Adipocyte (in vitro differentiated cells): ENCODE data around the gene WDR37.

Experiments used
- DNase-seq: peaks from one replicate; pipeline ENCODE4 v3.0.0-alpha.2; 2015; ENCODE audit warnings: low read depth
- H3K27me3 ChIP-seq: replicated peaks from 2 replicates; pipeline ENCODE4 v1.7.0; 2013; ENCODE audit warnings: mild to moderate bottlenecking, low read length, moderate library complexity; ENCODE audit not compliant: control insufficient read depth, insufficient read depth
- H3K36me3 ChIP-seq: 2 replicates; pipeline ENCODE4 v1.7.0; 2013; ENCODE audit warnings: low read length, mild to moderate bottlenecking, moderate library complexity; ENCODE audit not compliant: control insufficient read depth, insufficient read depth, severe bottlenecking
- H3K4me1 ChIP-seq: 2 replicates; pipeline ENCODE4 v1.7.0; 2013; ENCODE audit warnings: mild to moderate bottlenecking, low read length, moderate library complexity; ENCODE audit not compliant: control insufficient read depth, insufficient read depth
- H3K4me3 ChIP-seq: 2 replicates; pipeline ENCODE4 v1.7.0; 2013; ENCODE audit warnings: mild to moderate bottlenecking, low read length, moderate library complexity
- H3K9ac ChIP-seq: 2 replicates; pipeline ENCODE4 v1.7.0; 2013; ENCODE audit warnings: mild to moderate bottlenecking, low read length, moderate library complexity
- H3K9me3 ChIP-seq: 2 replicates; pipeline ENCODE4 v1.7.0; 2013; ENCODE audit warnings: mild to moderate bottlenecking, low read length, moderate library complexity; ENCODE audit not compliant: control insufficient read depth

The WDR37 gene

DNA sequence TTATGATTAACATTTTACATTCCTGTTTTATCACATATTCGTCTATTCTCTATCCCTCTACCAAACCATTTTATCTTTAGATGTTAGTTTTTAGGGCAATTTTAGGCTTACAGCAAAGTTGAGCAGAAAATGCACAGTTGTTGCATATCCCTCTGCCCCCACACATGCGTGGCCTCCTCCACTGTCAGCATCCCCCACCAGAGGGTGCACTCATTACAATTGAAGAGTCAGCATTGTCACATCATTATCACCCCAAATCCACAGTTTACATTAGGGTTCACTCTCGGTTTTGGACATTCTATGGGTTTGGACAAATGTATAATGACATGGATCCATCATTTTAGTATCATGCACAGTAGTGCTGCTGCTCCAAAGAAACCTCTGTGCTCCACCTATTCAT is 86.4 kb downstream of the WDR37 start:
- Histone ChIP-seq H3K9ac (no peak overlapping the region), H3K9me3 (peaks cover 50% of the 10 kb centered on the region), H3K4me1 (no peaks in the 10 kb centered on the region), H3K4me3 (no peak overlapping the region), H3K36me3 (no peaks in the 10 kb centered on the region), H3K27me3 (no peaks in the 10 kb centered on the region)
- DNase-seq: no peak

DNA sequence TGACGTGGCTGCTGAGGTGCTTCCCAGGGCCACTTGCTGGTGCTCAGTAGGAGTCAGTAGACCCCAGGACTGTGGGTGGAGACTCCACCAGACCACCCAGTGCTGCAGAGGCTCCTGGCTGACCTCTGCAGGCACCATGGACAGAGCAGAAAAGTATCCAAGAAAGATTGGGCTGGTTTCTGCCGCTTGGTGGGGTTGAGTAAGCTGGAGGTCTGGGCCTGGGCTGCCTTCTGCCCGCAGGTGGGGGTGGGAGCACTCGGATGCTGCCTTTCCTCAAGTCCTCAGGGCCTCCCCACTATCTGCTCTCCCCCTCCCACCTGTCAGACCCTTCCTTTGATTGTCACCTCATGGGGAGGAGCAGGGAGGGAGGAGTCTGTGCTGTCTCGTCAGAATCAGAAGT is 91.6 kb downstream of the WDR37 start:
- Histone ChIP-seq H3K27me3 (peaks cover 8% of the 10 kb centered on the region), H3K4me3 (no peak overlapping the region), H3K36me3 (no peaks in the 10 kb centered on the region), H3K4me1 (no peaks in the 10 kb centered on the region), H3K9me3 (peaks cover 36% of the 10 kb centered on the region), H3K9ac (no peak overlapping the region)
- DNase-seq: no peak

DNA sequence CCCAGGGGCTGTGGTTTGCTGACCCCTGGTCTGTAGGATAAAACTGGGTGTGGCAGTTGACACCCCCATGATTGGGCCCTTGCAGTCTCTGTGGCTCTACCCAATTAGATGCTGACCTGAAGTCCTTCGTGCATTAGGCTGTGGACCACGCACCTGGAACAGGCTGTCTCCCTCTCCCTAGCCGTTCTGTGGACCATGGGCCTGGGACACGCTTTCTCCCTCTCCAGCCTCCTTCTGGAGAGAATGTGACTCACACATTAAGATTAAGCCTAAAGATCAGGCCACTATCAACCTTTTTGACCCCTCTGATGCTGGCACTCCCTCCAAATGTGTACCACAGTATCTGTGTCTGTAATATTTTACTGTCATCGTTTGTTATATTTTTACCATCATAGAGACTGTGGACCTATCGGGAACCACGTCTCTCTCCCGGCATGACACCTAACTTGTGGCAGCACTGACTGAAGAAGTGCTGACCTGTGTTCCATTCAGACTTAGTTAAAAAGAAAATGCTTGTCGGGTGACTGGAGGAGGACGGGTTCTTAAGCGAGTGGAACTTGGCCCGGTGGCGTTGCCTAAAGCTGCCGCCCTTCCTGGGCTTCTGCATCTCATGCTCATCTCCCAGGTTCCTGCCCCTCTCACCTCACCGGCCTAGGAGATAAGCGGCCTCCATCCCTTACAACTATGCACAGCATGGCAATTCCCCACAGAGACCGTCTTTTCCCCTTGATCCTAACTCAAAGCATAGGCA is 92.8 kb downstream of the WDR37 start:
- H3K9me3 ChIP-seq: peaks cover 24% of the 10 kb centered on the region
- no peaks in the 10 kb centered on the region for H3K36me3 ChIP-seq
- H3K9ac ChIP-seq: no peak overlapping the region
- no peaks in the 10 kb centered on the region for H3K4me1 ChIP-seq
- no peak overlapping the region for H3K4me3 ChIP-seq
- H3K27me3 ChIP-seq: peaks cover 12% of the 10 kb centered on the region
- DNase-seq: no peak

DNA sequence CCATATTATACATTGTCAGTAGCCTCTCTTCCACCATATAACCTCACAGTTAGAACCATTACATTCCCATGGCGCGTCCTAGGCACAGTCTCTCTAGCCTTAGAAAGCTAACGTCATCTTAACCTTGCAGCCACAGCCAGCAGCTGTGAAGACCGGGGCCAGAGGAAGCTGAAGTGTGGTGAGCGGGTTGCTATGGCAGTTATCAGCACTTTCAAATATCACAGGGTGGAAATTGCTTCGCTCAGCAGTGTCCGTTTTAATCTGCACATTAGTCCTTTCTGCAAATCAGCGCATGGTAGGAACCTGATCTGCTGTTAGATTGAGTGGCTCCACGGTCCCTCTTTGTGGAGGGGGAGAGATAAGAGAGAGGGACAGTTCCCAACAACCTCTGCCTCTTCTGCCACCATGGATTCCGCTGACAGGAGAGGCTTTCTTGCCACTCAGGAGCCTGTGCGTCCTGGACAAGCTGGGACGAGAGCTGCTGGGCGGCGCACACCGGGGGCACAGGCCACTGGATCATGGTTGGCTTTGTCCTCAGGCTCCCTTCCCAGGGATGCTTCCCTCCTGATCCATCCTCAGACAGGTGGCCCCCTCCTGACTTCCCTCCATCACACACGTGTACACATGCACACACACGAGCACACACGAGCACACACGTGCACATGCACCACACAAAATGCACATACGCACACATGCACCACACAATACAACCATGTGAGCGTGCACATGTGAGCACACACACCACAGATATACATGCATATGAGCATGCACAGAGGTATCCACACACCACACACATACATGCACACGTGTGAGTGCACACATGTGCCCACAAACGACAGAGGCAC is 93.8 kb downstream of the WDR37 start:
- Histone ChIP-seq H3K9ac (no peak overlapping the region), H3K36me3 (no peaks in the 10 kb centered on the region), H3K4me1 (no peaks in the 10 kb centered on the region), H3K4me3 (no peak overlapping the region), H3K9me3 (peaks cover 16% of the 10 kb centered on the region), H3K27me3 (peaks cover 14% of the 10 kb centered on the region)
- no peak for DNase-seq

DNA sequence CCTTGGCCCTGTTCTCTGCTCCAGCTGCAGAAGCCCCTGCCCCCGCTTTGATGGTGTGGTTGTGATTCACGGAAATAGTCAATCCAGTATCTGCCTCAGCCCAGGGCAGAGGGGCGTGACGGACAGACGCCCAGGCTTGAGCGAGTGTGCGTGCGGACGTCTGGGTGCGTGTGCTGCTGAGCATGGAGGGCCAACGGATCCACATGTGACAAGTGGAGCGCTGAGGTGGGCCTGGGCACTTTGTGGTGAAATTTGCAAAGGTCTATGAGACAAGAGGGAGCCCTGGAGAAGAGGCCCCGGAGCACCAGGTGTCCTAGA is 94.4 kb downstream of the WDR37 start:
- Histone ChIP-seq H3K9me3 (peaks cover 11% of the 10 kb centered on the region), H3K27me3 (peaks cover 18% of the 10 kb centered on the region), H3K9ac (no peak overlapping the region), H3K36me3 (no peaks in the 10 kb centered on the region), H3K4me3 (no peak overlapping the region), H3K4me1 (no peaks in the 10 kb centered on the region)
- DNase-seq: no peak

DNA sequence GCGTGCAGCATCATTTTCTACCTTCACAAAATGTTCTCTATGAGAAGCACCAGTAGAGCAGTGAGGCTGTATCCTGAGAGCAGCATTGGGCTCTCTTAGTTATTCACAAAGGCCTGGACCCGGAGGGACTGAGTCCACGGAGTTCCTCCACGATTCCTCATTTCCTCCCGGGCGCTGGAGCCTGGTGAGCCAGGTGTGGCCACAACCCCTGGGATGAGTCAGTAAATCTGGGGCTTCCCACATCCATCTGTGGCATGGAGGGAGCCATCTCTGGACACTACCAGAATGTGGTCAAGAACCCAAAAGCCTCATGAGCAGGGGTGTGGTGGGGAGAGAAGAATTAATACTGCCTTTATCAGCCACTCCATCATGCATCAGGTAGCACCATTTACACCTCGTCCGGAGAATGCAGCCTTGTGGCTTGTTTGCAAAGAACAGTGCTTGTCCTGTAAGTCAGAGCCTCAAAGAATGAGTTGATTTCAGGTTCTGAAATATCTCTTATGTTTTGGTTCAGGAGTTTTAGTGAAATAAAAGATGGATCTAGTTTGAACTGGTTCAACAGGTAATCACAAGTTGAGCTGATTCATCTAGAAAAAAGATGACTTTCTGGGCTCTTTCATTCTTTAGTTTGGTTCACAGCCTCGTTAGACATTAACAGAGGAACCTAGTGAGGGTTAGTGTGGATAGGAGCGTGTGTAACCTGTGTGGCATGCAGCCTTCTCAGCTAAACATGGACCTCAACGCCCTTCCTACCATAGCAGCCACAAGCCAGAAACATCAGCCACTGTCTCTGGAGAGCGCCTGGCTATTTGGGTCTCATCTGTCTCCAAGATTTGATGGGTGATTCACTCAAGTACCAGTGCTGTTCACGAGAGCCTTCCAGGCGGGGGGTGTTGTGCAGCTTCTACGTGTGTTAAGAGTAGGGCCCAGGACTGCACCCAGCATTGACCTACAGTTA is 95.2 kb downstream of the WDR37 start:
- H3K27me3 ChIP-seq: peaks cover 18% of the 10 kb centered on the region
- H3K9ac ChIP-seq: no peak overlapping the region
- no peak overlapping the region for H3K4me3 ChIP-seq
- no peak for DNase-seq
- no peaks in the 10 kb centered on the region for H3K36me3 ChIP-seq
- H3K9me3 ChIP-seq: peaks cover 4% of the 10 kb centered on the region
- H3K4me1 ChIP-seq: no peaks in the 10 kb centered on the region

DNA sequence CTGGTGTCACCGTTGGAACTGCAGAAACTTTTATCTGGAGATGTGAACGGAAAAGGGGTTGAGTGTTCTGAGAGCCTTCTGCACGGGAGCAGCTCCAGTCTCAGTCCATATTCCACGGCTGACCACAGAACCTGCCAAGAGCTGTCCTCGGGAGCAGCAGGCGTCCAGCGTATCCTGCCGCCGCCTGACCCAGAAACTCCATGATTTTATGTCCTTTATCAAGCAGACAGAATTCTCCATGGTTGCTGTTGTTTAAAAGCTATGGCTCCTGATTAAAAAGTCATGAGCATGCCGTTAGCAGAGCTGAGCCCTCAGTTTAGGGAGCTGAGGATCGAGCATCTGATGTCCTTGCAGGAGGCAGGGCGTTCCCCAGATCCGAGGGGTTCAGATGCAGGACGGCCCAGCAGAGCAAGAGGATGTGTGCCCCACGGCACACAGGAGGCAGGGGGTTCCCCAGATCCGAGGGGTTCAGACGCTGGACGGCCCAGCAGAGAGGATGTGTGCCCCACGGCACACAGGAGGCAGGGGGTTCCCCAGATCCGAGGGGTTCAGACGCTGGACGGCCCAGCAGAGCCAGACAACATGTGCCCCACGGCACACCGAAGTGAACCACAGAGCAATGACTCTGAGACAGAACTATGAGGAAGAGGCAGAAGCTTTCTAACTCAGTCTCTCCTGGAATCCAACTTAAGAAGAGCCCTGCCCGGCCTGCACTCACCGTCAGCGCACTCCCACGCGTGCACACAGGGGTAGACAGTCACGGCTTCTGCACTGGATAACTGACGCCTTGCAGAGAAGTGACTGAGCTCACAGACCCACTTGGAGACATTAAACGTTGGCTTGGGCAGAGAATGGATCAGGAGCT is 96.4 kb downstream of the WDR37 start:
- H3K4me3 ChIP-seq: no peak overlapping the region
- no peaks in the 10 kb centered on the region for H3K36me3 ChIP-seq
- H3K9me3 ChIP-seq: no peaks in the 10 kb centered on the region
- H3K4me1 ChIP-seq: no peaks in the 10 kb centered on the region
- no peak for DNase-seq
- H3K27me3 ChIP-seq: peaks cover 21% of the 10 kb centered on the region
- no peak overlapping the region for H3K9ac ChIP-seq

DNA sequence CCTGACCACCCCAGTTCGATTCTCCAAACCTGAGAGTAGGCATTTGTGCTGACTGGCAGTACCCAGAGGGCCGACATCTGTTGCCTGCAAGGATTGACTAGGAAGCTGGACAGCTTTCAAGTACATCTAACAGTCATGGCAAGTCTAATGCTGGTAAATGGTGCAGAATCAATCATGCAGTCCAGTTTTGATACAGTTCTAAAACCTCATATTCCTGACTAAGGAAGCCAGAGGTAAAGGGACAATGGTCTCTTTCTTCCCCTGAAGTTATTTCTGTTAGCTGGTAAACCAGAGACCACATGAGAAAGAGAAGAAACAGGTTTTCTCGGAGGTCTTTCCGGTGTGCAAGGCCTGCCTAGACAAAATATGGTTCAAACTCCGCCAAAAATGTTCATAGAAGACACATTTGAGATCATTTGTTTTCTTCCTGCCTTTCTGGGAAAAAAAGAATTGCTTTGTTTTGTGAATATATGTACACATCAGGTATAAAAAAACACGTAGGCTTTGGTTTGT is 97.1 kb downstream of the WDR37 start:
- no peak overlapping the region for H3K4me3 ChIP-seq
- H3K27me3 ChIP-seq: peaks cover 24% of the 10 kb centered on the region
- H3K36me3 ChIP-seq: no peaks in the 10 kb centered on the region
- no peaks in the 10 kb centered on the region for H3K9me3 ChIP-seq
- no peaks in the 10 kb centered on the region for H3K4me1 ChIP-seq
- H3K9ac ChIP-seq: no peak overlapping the region
- no peak for DNase-seq

DNA sequence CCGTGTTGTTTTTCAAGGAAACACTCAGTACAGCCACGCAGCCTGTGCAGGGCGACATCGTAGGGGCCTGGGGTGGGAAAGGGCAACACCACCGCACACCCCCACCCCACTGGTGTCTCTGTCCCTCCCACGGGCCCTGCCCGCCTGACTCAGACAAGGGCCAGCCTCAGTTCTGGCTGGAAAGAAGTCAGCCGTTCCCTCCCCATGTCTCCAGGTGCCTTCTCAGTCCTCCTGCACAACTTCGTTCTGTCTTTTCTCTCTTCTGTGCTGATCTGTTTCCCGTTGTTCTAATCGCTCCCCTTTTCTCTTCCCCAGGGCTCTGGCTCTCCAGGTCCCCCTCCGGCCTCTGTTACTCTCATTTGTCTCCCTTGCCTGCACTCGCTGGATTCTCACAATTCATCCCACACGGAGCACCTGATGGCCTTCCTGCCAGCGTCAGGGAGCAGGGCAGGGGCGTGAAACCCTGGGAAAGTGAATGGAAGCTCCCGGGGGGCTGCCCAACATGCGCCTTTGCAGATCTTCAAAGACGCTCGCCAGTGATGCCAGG is 97.7 kb downstream of the WDR37 start:
- Histone ChIP-seq H3K4me1 (no peaks in the 10 kb centered on the region), H3K4me3 (no peak overlapping the region), H3K9me3 (no peaks in the 10 kb centered on the region), H3K9ac (no peak overlapping the region), H3K36me3 (no peaks in the 10 kb centered on the region), H3K27me3 (peaks cover 24% of the 10 kb centered on the region)
- no peak for DNase-seq
